ENCODE measurements around the gene KHDC3L.

GRCh38 chr6:73409395-73409794 is 46.9 kb downstream of the KHDC3L start:
- TF ChIP-seq CTCF (conservative IDR thresholded peaks at IDR 0.05) (no peak), EZH2 (IDR thresholded peaks at IDR 0.05; ENCODE audit: low read depth) (no peak)
